Hypothalamus (tissue), 51 donors: ENCODE results near the gene MROH2A.
"Not testable (repeated sequence)": the region's sequence is repeated elsewhere in the genome, so short reads cannot be mapped to it uniquely, and the experiment has no call there.

Source experiments
- DNase-seq, 51 donors: peaks; one replicate each; lab custom pipeline; 2025; lab: John Stamatoyannopoulos, UW

MROH2A gene, protein sequence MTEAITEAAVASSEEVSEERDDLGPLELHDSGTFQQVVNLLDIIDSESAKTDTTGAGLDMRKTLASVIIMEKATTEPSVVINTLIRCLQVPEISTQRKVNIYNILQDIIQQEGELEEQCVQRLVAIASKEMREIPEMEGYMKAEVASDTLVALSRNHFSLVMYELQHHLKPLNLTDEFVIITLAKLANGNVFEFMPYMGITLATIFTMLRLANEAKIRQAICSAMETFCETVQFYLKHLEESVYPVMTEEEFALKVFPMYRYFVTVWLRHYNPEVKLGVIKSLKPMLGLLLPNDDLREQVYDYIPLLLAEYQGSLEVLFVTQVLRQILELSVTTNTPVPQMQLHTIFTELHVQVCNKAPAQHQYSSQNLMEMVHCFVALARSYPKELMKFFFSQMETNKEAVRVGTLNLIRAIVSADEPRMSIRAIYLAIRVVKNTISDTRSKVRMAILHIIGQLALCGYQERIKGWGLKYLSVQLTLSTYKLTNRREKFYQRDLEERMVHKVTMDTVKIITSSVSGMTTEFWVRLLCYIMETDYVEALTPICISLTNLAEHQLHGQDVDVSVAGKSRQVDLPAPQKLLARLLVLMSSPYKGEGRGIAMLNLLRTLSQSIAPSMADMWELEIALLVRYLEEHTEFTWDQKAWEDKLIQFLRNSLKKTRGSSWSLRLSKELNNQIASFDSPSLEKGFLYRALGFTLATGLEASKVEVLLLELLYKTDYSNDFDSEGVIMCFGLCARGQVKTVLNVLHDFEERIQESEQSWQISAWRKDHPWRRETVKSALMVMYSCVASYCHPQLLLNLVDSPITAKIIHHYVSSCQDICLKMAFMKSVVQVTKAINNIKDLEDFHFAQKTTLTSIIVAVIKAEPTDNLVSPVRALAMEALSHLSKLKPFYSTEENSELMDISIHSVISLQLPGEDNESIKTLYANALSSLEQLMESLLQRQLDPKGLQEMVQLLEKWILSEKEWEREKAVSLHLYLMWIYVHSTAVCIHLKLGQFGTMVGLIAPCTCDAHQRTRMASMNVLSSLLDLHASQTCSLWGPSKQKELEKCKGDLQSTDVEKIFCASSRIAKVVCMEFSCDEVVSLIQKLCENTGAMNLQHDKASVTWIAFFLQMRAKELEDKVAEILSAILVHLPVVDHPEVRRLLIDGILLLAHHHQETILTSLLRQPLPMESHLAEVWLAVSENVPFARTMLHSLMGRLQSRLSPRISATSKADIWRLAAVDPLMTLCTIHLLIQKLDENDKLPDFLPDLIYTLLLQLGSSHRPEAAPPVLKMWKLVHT (N-terminal part only)

DNA sequence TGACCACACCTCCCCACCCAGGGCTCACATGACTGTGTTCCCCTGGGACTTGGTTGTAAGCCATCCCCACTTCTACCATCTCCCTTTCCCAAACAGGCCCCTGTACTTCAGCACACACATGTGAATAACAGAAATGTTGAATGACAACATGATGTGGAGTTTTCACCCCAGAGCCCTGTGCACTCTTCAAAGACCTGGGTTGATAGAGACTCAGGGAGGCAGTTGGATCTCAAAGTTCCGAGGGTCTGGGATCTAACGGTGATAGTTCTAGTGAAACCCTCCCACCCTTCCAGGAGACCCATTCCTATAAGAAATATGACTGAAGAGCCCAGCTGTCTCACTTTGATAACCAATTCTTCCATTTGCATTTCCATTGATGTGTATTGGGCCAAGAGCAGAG lies at the start of gene MROH2A:
MROH2A (plus strand) TSS at position 301 of the 400 bp plus-strand sequence. CDS start 1,029 bp downstream, outside the sequence.
- no peak for DNase-seq

DNA sequence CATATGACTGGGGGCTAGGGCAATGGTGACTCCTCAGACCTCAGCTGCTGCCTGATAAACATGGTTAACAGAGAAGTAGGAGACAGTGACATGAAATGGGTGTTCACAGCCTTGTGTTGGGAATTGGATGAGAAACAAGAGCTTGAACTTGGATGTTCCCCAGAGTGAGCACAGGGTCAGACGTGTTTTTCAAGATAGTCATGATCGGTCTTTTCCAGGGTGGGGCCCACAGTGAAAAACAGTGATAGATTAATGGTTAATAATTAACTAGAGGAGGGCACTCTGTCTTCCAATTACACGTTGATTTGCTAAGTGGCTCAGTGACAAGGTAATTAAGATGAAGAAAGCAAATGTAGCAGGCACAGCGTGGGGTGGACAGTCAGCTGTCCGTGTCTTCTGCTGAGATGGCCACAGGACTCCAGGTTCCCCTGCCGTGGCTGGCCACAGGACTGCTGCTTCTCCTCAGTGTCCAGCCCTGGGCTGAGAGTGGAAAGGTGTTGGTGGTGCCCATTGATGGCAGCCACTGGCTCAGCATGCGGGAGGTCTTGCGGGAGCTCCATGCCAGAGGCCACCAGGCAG lies 49.3 kb upstream of the MROH2A start, which contains the start of gene UGT1A3:
UGT1A3 (plus strand) TSS at position 320 of the 579 bp plus-strand sequence; CDS start at position 405, 85 bp downstream.
- DNase-seq, result no peak

- not testable (repeated sequence) for DNase-seq
Observed at GRCh38 chr2:233736868-233737653, 41.1 kb upstream of the MROH2A start.

GRCh38 chr2:233740870-233741269 lies 37.3 kb upstream of the MROH2A start:
- DNase-seq, result no peak

GRCh38 chr2:233743464-233744259 lies 34.5 kb upstream of the MROH2A start:
- DNase-seq, result no peak

DNA sequence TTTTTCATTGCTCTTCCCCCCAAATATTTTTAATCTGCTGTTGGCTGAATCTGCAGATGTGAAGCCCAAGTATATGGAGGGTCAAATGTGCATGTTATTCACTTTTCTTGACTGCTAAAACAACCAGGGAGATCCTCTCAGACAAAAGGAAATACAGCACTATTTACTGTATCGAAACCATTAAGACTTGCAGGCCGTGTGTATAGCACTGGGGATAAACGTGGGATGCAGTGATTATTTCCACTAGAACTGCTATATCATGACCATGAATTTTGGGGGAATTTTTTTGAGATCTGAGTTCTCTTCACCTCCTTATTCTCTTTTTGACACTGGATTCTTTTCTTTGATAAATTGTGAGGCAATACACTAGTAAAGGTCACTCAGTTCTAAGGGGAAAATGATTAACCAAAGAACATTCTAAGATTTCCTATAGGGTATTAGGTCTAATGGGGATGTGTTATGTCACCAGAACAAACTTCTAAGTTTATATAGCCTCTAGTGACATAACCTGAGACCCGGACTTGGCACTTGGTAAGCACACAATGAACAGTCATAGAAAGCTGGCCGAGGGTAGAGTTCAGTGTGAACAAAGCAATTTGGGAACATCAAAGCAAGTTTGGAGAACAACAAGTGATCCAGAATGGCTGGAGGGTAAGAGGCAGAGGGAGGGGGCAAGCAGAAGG lies 32.9 kb upstream of the MROH2A start:
- DNase-seq, result no peak

GRCh38 chr2:233745838-233746237 lies 32.3 kb upstream of the MROH2A start:
- DNase-seq, result not testable (repeated sequence)

DNA sequence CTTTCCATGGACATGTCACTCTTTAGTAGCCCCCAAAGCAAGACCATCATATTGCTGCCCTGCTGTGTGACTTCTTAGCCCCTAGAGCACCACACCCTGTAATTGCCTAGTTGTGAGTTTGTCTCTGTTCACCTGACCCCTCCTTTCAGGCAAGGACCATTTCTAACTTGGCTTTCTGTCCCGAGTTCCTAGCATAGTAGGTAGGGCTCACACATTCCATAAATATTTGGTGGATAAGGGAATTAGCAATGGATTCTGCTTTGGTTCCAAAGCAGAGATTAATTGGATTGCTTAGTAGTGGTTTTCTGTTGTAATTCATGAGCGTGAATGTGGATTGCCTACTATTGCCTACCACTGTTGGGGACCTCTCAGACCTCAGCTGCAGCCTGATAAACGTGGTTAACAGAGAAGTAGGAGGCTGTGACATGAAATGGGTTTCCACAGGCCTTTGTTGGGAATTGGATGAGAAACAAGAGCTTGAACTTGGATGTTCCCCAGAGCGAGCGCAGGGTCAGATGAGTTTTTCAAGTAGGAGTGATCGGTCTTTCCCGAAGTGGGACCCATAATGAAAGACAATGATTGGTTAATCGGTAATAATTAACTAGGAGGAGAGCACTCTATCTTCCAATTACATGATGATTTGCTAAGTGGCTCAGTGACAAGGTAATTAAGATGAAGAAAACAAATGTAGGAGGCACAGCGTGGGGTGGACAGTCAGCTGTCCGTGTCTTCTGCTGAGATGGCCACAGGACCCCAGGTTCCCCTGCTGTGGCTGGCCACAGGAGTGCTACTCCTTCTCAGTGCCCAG lies 31.5 kb upstream of the MROH2A start:
- DNase-seq, result no peak

- no peak for DNase-seq
Observed at GRCh38 chr2:233747283-233747544, 30.9 kb upstream of the MROH2A start.

- DNase-seq, result not testable (repeated sequence)
Observed at GRCh38 chr2:233750689-233751088, 27.4 kb upstream of the MROH2A start.

DNA sequence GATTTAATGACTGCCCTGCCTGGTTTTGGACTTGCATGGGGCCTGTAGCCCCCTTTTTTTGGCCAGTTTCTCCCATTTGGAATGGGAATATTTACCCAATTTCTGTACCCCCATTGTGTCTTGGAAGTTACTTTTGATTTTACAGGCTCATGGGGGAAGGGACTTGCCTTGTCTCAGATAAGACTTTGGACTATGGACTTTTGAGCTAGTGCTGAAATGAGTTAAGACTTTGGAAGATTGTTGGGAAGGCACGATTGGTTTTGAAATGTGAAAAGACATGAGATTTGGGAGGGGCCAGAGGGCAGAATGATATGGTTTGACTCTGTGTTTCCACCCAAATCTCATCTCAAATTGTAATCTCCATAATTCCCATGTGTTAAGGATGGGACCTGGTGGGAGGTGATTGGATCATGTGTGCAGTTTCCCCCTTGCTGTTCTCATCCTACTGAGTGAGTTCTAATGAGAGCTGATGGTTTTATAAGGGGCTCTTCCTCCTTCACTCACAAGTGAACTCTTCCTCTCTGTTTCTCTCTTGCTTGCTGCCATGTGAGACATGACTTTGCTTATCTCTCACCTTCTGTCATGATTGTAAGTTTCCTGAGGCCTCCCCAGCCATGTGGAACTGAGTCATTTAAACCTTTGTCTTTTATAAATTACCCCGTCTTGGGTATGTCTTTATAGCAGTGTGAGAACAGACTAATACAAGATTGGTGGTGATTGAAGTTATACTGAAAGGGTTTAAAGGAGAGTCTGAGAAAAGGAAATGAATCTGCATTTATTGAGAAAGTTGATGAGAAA lies 26.7 kb upstream of the MROH2A start:
- DNase-seq, result not testable (repeated sequence)

DNA sequence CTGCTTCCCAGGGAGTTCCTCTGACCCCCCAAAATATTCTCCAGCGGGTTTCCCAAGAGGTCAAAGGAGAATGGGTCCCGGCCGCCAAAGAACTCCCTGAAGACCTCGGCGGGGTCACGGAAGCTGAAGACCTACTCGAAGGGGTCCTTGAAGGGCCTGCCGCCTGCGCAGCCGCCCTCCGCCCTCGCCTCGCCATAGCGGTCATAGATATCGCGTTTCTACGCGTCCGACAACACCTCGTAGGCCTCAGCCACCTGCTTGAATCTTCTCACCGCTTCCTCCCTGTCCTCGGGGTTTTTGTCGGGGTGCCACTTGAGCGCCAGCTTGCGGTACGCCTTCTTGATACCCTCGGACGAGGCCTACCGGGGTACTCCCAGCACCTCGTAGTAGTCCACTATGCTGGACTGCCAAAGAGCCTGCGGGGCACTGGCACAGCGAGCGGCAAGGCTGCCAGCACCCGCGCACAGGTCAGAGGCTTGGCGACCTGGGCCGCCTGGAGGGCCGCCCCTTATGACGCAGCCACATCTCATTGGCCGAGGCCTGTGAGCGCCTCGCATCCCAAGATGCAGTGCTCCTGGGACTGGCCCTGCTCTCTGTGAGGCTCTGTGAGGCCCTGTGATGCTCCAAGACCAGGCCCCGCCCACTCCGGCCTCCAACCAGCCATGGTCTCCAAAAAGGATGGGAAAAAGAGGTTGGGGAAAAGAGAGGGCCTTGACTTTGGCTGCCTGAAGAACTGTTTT lies 23.1 kb upstream of the MROH2A start:
- no peak for DNase-seq

- DNase-seq, result no peak
Observed at GRCh38 chr2:233756429-233757081, 21.6 kb upstream of the MROH2A start.

DNA sequence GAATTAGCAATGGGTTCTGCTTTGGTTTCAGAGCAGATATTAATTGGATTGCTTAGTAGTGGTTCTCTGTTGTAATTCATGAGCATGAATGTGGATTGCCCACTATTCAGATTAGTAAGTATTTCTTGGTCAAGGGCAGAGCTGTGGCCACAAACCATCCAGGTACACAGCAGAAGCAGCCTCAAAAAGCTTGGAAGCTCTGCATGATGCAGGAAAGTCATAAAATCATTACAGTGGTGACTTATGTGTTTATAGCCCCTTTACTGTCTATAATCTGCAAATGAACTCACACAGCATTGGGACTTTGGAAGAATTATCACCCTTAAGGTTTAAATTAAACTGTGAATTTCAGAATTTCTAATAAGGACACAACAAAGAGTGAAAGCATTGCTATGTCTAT lies 20.0 kb upstream of the MROH2A start:
- no peak for DNase-seq

DNA sequence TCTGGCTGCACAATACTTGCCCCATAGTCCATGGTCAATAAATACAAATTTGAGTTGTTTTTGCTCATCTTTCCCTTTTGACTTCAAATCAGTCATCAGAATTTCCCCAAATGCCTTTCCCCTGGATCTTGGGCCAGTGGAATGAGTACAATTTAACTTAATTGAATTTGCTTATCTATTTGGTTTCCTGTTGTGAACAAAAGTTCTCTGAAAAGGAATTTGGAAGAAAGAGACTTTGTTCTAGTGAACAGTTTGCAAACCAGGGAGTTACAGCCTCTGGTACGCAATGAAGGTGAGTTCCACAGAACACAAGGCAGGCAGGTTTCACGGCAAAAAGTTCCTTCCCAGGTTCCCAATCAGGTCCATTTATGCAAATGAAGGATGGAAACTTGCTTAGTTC lies 19.3 kb upstream of the MROH2A start:
- no peak for DNase-seq
